ENCODE results near the gene SCAANT1.
A peak's percentile ranks its signal among the peaks of the same experiment; 100 is the strongest.

Gene SCAANT1

DNA sequence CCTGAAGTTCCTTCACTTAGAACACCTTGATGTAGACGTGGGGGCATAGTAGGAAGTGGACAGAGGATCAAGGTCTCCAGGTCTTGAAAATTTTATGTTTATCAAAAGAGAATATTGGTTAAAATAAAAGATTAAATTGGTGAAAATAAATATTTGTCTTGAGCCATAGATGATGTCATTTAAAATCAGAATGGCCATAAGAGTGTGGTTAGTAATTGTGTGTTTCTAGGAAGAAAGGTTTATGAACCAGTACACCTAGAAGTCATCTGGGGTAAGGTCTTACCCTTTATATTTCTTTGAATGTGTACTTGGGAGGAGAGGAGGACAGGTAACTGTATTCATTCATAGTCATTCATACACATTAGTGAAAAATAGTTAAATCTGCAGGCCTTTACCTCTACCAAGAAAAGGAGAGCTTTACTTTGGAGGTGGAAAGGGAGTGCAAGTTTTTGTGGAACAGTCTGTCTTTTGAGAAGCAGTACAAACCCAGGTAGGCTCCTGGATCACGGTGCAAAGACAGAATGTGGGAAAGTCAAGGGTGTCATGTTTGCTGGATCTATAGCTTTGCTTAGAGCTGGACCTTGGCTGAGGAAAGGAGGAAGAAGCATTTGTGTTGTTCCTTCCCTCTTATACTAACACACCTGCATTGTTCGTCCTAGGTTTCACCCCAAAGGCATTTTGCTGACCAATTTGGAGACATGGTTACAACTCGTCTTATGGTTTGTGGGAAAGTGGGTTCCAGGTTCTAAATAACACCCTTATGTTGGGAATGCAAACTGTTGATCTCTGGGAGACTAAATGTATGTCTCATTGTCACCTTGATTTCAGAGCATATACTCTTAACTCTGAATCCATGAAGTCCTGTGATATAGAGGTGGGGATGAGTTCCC is 6.2 kb downstream of the SCAANT1 start:
- H3K4me3 ChIP-seq: no peak overlapping the region
- H3K27me3 ChIP-seq: no peaks in the 10 kb centered on the region
- peaks cover 46% of the 10 kb centered on the region for H3K36me3 ChIP-seq
- H3K9ac ChIP-seq: no peak overlapping the region
- peaks cover 4% of the 10 kb centered on the region; the same call in 1 of the 2 replicates for H3K9me3 ChIP-seq
- H3K27ac ChIP-seq: no peak overlapping the region
- TF ChIP-seq Cebpa-rat (IDR thresholded peaks at IDR 0.05): no peak
- peaks cover 20% of the 10 kb centered on the region for H3K4me1 ChIP-seq
- H3K4me2 ChIP-seq: no peak overlapping the region
- H4K20me1 ChIP-seq: peaks cover 94% of the 10 kb centered on the region

GRCh38 chr3:63900459-63900858 is 11.7 kb downstream of the SCAANT1 start:
- H3K36me3 ChIP-seq: peaks cover 63% of the 10 kb centered on the region
- H3K27me3 ChIP-seq: no peaks in the 10 kb centered on the region
- H3K4me3 ChIP-seq: no peak overlapping the region
- no peak overlapping the region for H3K4me2 ChIP-seq
- no peak overlapping the region for H3K27ac ChIP-seq
- H3K4me1 ChIP-seq: peaks cover 17% of the 10 kb centered on the region
- TF ChIP-seq Cebpa-rat (IDR thresholded peaks at IDR 0.05): no peak
- H4K20me1 ChIP-seq: peaks cover 61% of the 10 kb centered on the region
- no peak overlapping the region for H3K9ac ChIP-seq
- peaks cover 4% of the 10 kb centered on the region; the same call in 1 of the 2 replicates for H3K9me3 ChIP-seq

DNA sequence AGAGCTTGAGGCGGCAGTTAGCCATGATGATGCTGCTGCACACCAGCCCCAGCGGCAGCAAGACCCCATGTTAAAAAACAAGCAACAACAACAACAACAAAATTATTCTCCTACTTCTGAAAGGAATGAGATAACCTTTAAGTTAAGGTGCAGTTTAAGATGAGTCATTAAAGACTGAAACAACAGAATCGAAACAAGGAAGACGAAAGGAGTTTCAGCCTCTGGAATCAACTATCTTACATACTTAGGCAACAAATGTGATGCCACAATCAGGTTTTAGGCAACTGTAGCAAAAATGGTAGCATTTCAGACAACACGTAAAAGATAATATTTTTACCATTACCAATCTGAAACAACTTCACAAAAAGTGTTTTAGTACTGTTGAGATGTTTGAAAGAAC is 12.2 kb downstream of the SCAANT1 start:
- H4K20me1 ChIP-seq: peaks cover 62% of the 10 kb centered on the region
- H3K4me2 ChIP-seq: no peak overlapping the region
- H3K4me3 ChIP-seq: no peak overlapping the region
- H3K4me1 ChIP-seq: peaks cover 22% of the 10 kb centered on the region
- H3K9ac ChIP-seq: no peak overlapping the region
- H3K9me3 ChIP-seq: peaks cover 4% of the 10 kb centered on the region; the same call in 1 of the 2 replicates
- H3K36me3 ChIP-seq: peaks cover 59% of the 10 kb centered on the region
- TF ChIP-seq Cebpa-rat (IDR thresholded peaks at IDR 0.05): no peak
- H3K27ac ChIP-seq: no peak overlapping the region
- no peaks in the 10 kb centered on the region for H3K27me3 ChIP-seq

GRCh38 chr3:63896332-63897030 is 15.7 kb downstream of the SCAANT1 start:
- Histone ChIP-seq H3K36me3 (peaks cover 55% of the 10 kb centered on the region), H3K27me3 (no peaks in the 10 kb centered on the region), H3K9ac (no peak overlapping the region), H3K4me3 (no peak overlapping the region), H3K9me3 (peaks cover 2% of the 10 kb centered on the region; the same call in 1 of the 2 replicates), H3K4me2 (no peak overlapping the region), H4K20me1 (peaks cover 66% of the 10 kb centered on the region), H3K27ac (no peak overlapping the region), H3K4me1 (peaks cover 28% of the 10 kb centered on the region)
- no peak for TF ChIP-seq Cebpa-rat (IDR thresholded peaks at IDR 0.05)

GRCh38 chr3:63895422-63896189 is 16.6 kb downstream of the SCAANT1 start:
- TF ChIP-seq Cebpa-rat (IDR thresholded peaks at IDR 0.05): no peak
- no peak overlapping the region for H3K9ac ChIP-seq
- H3K36me3 ChIP-seq: peaks cover 55% of the 10 kb centered on the region
- no peak overlapping the region; the same call in 1 of the 2 replicates for H3K27ac ChIP-seq
- H3K27me3 ChIP-seq: no peaks in the 10 kb centered on the region
- H3K4me1 ChIP-seq: peaks cover 28% of the 10 kb centered on the region
- H3K4me3 ChIP-seq: no peak overlapping the region
- peak overlapping the region; percentile 66 for H3K4me2 ChIP-seq
- H4K20me1 ChIP-seq: peaks cover 71% of the 10 kb centered on the region
- H3K9me3 ChIP-seq: no peaks in the 10 kb centered on the region

DNA sequence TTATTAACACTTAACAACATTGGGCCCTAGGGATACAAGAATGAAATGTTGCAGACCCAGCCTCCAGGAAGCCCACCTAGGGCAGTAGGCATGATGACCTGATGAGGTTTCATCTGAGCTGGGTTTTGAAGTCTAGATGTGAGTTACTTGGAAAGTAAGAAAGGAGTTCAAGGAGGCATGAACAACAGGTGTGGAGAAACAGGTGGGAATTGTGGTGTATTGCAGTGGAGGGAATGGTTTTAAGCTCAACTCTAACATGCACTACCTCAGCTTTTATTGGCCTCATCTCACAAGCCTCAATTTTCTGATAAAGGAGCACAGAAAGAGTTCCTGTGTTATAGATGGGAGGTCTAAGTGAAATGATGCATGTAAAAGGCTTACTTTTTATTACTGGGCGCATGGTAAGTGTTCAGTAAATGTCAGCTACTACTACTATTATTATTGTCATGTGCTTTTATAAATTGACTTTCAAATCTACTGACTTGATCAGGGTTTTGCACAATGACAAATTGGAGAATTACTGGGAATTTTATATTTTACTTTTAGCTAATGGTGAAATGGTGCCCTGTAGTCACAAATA is 19.3 kb downstream of the SCAANT1 start:
- H3K27ac ChIP-seq: no peak overlapping the region

GRCh38 chr3:63891518-63891917 is 20.7 kb downstream of the SCAANT1 start:
- no peak for TF ChIP-seq Cebpa-rat (IDR thresholded peaks at IDR 0.05)
- no peaks in the 10 kb centered on the region for H3K27me3 ChIP-seq
- peaks cover 100% of the 10 kb centered on the region for H4K20me1 ChIP-seq
- H3K9me3 ChIP-seq: no peaks in the 10 kb centered on the region
- no peak overlapping the region for H3K9ac ChIP-seq
- no peak overlapping the region for H3K4me3 ChIP-seq
- H3K27ac ChIP-seq: no peak overlapping the region
- H3K36me3 ChIP-seq: peaks cover 41% of the 10 kb centered on the region
- peaks cover 26% of the 10 kb centered on the region for H3K4me1 ChIP-seq
- H3K4me2 ChIP-seq: no peak overlapping the region

More for the DNA sequence above, 19.3 kb downstream of the SCAANT1 start:
- H3K4me2 ChIP-seq: no peak overlapping the region
- H3K4me3 ChIP-seq: no peak overlapping the region
- H3K36me3 ChIP-seq: peaks cover 32% of the 10 kb centered on the region
- H3K27me3 ChIP-seq: no peaks in the 10 kb centered on the region
- peaks cover 99% of the 10 kb centered on the region for H4K20me1 ChIP-seq
- no peak for TF ChIP-seq Cebpa-rat (IDR thresholded peaks at IDR 0.05)
- H3K4me1 ChIP-seq: peaks cover 28% of the 10 kb centered on the region
- no peaks in the 10 kb centered on the region for H3K9me3 ChIP-seq
- H3K9ac ChIP-seq: no peak overlapping the region

DNA sequence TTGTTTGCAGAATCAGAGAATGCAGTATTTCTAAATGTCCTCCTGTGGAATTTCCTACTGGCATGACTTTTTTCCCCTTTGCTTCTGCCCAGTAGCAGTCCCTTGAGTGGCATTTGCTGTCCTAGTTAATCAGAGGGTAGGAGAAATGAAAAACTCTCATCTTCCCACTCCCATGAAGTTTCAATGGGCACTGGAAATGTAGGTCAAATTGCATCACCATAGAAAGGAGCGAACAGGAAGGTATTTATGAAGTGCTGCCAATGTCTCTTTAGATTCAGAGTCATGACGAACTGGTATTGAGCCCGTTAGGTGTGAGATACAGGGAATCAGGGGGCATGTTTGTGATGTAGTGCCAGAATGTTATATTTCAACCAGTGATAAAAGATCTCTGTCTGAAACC is 25.3 kb downstream of the SCAANT1 start:
- Histone ChIP-seq H3K27ac (no peak overlapping the region), H3K36me3 (peaks cover 27% of the 10 kb centered on the region), H3K4me3 (no peak overlapping the region), H3K9me3 (no peaks in the 10 kb centered on the region), H3K9ac (no peak overlapping the region), H3K4me2 (no peak overlapping the region), H3K4me1 (no peaks in the 10 kb centered on the region; the same call in 1 of the 2 replicates), H4K20me1 (peaks cover 99% of the 10 kb centered on the region), H3K27me3 (no peaks in the 10 kb centered on the region)
- TF ChIP-seq Cebpa-rat (IDR thresholded peaks at IDR 0.05): no peak

DNA sequence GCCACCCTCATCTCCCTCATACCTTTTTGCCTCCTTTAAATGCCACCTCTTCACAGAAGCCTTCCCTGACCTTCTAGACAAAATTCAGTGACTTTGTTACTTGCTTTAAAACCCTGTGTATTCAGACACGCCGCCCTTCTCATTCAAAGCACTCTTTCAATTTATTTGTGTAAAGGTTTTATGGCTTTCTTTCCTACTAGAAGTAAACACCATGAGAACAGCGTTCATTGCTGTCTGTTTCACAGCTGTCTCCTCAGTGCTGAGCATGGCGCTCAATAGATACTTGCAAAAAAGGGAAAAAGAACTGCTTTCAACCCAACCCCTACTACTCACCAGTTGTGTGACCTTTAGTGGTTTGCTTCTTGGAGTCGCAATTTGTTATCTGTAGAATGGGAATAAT is 31.5 kb downstream of the SCAANT1 start:
- no peak overlapping the region for H3K4me2 ChIP-seq
- H3K27ac ChIP-seq: no peak overlapping the region
- no peaks in the 10 kb centered on the region for H3K27me3 ChIP-seq
- H3K9ac ChIP-seq: no peak overlapping the region
- H4K20me1 ChIP-seq: peaks cover 99% of the 10 kb centered on the region
- peaks cover 29% of the 10 kb centered on the region for H3K36me3 ChIP-seq
- H3K4me3 ChIP-seq: no peak overlapping the region
- H3K9me3 ChIP-seq: no peaks in the 10 kb centered on the region
- TF ChIP-seq Cebpa-rat (IDR thresholded peaks at IDR 0.05): no peak
- H3K4me1 ChIP-seq: 0 out of 2 replicates have a peak, but pooled peaks cover 16% of the 10 kb centered on the region

All from BLaER1 (cell line).